AG08396 (cell line): ENCODE data around the gene ERLIN1.
"Not testable (repeated sequence)": the region's sequence is repeated elsewhere in the genome, so short reads cannot be mapped to it uniquely, and the experiment has no call there.

ENCODE experiments used
- DNase-seq: peaks from one replicate; pipeline ENCODE4 v3.0.0; 2012; ENCODE audit warnings: low spot score, mixed read lengths

The ERLIN1 gene

GRCh38 chr10:100133801-100134200, 52.0 kb downstream of the ERLIN1 start:
- DNase-seq = no peak

GRCh38 chr10:100132427-100132826, 53.4 kb downstream of the ERLIN1 start:
- DNase-seq = no peak

- DNase-seq = no peak
Measured at GRCh38 chr10:100131571-100131970, 54.3 kb downstream of the ERLIN1 start.

GRCh38 chr10:100130831-100131230, 55.0 kb downstream of the ERLIN1 start:
- DNase-seq = no peak

GRCh38 chr10:100129424-100129823, 56.4 kb downstream of the ERLIN1 start:
- DNase-seq = no peak

- no peak for DNase-seq
Measured at GRCh38 chr10:100128951-100129350, 56.9 kb downstream of the ERLIN1 start.

- DNase-seq = not testable (repeated sequence)
Measured at GRCh38 chr10:100125335-100125734, 60.5 kb downstream of the ERLIN1 start.

GRCh38 chr10:100124097-100124496, 61.7 kb downstream of the ERLIN1 start:
- no peak for DNase-seq

- no peak for DNase-seq
Measured at GRCh38 chr10:100122780-100123179, 63.0 kb downstream of the ERLIN1 start.

- no peak for DNase-seq
Measured at GRCh38 chr10:100120550-100120949, 65.3 kb downstream of the ERLIN1 start.

GRCh38 chr10:100119726-100120125, 66.1 kb downstream of the ERLIN1 start:
- no peak for DNase-seq

GRCh38 chr10:100114976-100115770, 70.7 kb downstream of the ERLIN1 start:
- DNase-seq = no peak

GRCh38 chr10:100114460-100114859, 71.4 kb downstream of the ERLIN1 start:
- no peak for DNase-seq

- DNase-seq = no peak
Measured at GRCh38 chr10:100109670-100110069, 76.2 kb downstream of the ERLIN1 start.

GRCh38 chr10:100106865-100107264, 79.0 kb downstream of the ERLIN1 start:
- DNase-seq = no peak

GRCh38 chr10:100104300-100104699, 81.5 kb downstream of the ERLIN1 start:
- no peak for DNase-seq

GRCh38 chr10:100103581-100103980, 82.2 kb downstream of the ERLIN1 start:
- DNase-seq = no peak

- DNase-seq = peak; percentile 40
Measured at GRCh38 chr10:100101192-100102076, 84.4 kb downstream of the ERLIN1 start.

- DNase-seq = peak; percentile 63
Measured at GRCh38 chr10:100100651-100101184, 85.1 kb downstream of the ERLIN1 start.
